Measurements from ENCODE around the gene PCSK7.

DNA sequence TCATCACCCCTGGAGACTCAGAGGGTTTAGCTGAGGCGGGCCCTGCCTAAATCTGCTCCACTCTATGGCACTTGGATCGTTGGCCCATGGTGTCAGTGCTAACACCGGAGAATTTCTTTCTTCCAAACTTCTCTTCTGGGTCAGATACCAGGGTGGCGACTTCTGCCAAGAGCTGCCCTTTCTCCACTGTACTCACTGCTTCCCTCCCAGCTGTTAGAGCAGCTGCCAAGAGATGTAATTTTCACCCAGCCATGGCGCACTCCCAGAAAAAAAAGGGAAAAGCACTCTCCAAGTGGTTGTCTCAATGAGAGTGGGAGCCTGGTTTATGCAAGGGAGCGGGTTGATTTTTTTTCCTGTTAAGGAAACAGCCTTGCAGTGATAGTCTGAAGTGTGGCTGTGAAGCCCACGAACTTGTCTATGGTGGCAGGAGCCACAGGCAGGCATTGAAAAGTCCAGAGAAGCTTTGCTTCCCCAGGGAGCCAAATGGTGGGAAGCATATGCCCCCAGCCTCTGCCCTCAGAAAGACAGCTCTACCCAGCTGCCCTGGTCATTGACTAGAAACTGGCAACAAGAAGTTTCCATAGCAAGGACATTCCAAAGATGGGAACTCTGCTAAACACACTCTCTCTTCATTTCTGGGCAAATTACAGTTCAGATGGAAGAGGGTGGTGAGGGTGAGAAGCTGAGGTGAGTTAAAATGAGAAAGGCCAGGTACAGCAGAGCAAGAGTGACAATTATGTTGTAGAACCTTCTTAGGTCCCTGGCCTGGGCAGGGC lies 10.7 kb downstream of the PCSK7 start:
- no peak for TF ChIP-seq EZH2 (IDR thresholded peaks at IDR 0.05)
- no peak for TF ChIP-seq POLR2A (IDR thresholded peaks at IDR 0.05; ENCODE audit: borderline replicate concordance, extremely low read depth, insufficient read depth, insufficient read length)
- no peak for TF ChIP-seq TCF7L2 (IDR thresholded peaks at IDR 0.05; ENCODE audit: borderline replicate concordance, extremely low read depth, insufficient read depth, insufficient read length)
- TF ChIP-seq POLR2AphosphoS5 (IDR thresholded peaks at IDR 0.05; ENCODE audit: low read depth, low read length), result no peak
- TF ChIP-seq, protein P1, sequence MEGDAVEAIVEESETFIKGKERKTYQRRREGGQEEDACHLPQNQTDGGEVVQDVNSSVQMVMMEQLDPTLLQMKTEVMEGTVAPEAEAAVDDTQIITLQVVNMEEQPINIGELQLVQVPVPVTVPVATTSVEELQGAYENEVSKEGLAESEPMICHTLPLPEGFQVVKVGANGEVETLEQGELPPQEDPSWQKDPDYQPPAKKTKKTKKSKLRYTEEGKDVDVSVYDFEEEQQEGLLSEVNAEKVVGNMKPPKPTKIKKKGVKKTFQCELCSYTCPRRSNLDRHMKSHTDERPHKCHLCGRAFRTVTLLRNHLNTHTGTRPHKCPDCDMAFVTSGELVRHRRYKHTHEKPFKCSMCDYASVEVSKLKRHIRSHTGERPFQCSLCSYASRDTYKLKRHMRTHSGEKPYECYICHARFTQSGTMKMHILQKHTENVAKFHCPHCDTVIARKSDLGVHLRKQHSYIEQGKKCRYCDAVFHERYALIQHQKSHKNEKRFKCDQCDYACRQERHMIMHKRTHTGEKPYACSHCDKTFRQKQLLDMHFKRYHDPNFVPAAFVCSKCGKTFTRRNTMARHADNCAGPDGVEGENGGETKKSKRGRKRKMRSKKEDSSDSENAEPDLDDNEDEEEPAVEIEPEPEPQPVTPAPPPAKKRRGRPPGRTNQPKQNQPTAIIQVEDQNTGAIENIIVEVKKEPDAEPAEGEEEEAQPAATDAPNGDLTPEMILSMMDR (IDR thresholded peaks at IDR 0.05 in 2 of 3, conservative IDR thresholded peaks at IDR 0.05 in 1 of 3; ENCODE audit: borderline replicate concordance in 1 of 3, insufficient read depth in 1 of 3, low read depth in 2 of 3, low read length in 2 of 3), result no peak
- TF ChIP-seq, protein P2, sequence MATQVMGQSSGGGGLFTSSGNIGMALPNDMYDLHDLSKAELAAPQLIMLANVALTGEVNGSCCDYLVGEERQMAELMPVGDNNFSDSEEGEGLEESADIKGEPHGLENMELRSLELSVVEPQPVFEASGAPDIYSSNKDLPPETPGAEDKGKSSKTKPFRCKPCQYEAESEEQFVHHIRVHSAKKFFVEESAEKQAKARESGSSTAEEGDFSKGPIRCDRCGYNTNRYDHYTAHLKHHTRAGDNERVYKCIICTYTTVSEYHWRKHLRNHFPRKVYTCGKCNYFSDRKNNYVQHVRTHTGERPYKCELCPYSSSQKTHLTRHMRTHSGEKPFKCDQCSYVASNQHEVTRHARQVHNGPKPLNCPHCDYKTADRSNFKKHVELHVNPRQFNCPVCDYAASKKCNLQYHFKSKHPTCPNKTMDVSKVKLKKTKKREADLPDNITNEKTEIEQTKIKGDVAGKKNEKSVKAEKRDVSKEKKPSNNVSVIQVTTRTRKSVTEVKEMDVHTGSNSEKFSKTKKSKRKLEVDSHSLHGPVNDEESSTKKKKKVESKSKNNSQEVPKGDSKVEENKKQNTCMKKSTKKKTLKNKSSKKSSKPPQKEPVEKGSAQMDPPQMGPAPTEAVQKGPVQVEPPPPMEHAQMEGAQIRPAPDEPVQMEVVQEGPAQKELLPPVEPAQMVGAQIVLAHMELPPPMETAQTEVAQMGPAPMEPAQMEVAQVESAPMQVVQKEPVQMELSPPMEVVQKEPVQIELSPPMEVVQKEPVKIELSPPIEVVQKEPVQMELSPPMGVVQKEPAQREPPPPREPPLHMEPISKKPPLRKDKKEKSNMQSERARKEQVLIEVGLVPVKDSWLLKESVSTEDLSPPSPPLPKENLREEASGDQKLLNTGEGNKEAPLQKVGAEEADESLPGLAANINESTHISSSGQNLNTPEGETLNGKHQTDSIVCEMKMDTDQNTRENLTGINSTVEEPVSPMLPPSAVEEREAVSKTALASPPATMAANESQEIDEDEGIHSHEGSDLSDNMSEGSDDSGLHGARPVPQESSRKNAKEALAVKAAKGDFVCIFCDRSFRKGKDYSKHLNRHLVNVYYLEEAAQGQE (IDR thresholded peaks at IDR 0.05; ENCODE audit: low read depth), result no peak
- no peak for TF ChIP-seq YY1 (IDR thresholded peaks at IDR 0.05; ENCODE audit: extremely low read depth, insufficient replicate concordance, low read depth, low read length)
- TF ChIP-seq CBX3 (IDR thresholded peaks at IDR 0.05; ENCODE audit: low read depth), result no peak
- no peak for TF ChIP-seq CEBPB (IDR thresholded peaks at IDR 0.05; ENCODE audit: low read depth)
- TF ChIP-seq, protein P3, sequence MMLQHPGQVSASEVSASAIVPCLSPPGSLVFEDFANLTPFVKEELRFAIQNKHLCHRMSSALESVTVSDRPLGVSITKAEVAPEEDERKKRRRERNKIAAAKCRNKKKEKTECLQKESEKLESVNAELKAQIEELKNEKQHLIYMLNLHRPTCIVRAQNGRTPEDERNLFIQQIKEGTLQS (IDR thresholded peaks at IDR 0.05), result no peak
- no peak for TF ChIP-seq SIN3A (IDR thresholded peaks at IDR 0.05; ENCODE audit: low read depth)
